Heart left ventricle (tissue), 16 donors: ENCODE results near the gene PIK3AP1. TPM values are rescaled to one million over a fixed set of nuclear protein-coding genes. Genes with fewer than 3 reads are reported as not detected.

Source experiments
- ATAC-seq, 4 donors: fragments of 200-7000 bp; cut with Tn5 transposase; one replicate each; pipeline ENCODE4 v1.9.1; 2020 to 2022; ENCODE audit warnings: moderate library complexity in 4 of 4, mild to moderate bottlenecking in 3 of 4, moderate number of reproducible peaks in 1 of 4
- DNase-seq, 5 donors: peaks; one replicate each; pipeline ENCODE4 v3.0.0-alpha.2; 2020
- H3K27ac ChIP-seq, 12 donors: fragments of 200-600 bp; sonication (generic) in 4 of 12; one replicate each; pipeline versions ENCODE4 v1.5.0 to v1.8.0; 2016 to 2022; ENCODE audit warnings: mild to moderate bottlenecking in 2 of 12
- H3K27me3 ChIP-seq, 9 donors: fragments of 200-600 bp; sonication (generic) in 2 of 9; one replicate each; pipeline versions ENCODE4 v1.5.1 to v1.8.0; 2016 to 2022; ENCODE audit warnings: mild to moderate bottlenecking in 3 of 9
- H3K36me3 ChIP-seq, 9 donors: fragments of 200-600 bp; sonication (generic) in 2 of 9; one replicate each; pipeline versions ENCODE4 v1.5.0 to v1.8.0; 2018 to 2022; ENCODE audit warnings: mild to moderate bottlenecking in 2 of 9
- H3K4me1 ChIP-seq, 12 donors: fragments of 200-600 bp; sonication (generic) in 4 of 12; one replicate each; pipeline versions ENCODE4 v1.5.0 to v1.8.0; 2016 to 2022; ENCODE audit warnings: mild to moderate bottlenecking in 3 of 12
- H3K4me3 ChIP-seq, 12 donors: fragments of 200-600 bp; sonication (generic) in 4 of 12; one replicate each; pipeline versions ENCODE4 v1.5.0 to v1.8.0; 2017 to 2022; ENCODE audit warnings: mild to moderate bottlenecking in 9 of 12, moderate library complexity in 4 of 12
- H3K9me3 ChIP-seq, 12 donors: fragments of 200-600 bp; sonication (generic) in 4 of 12; one replicate each; pipeline versions ENCODE4 v1.5.0 to v1.8.0; 2016 to 2022; ENCODE audit warnings: mild to moderate bottlenecking in 1 of 12
- POLR2A ChIP-seq, 2 donors: fragments of 450-650 bp; IDR thresholded peaks; one replicate each; pipeline ENCODE4 v1.6.1; 2017; ENCODE audit warnings: antibody characterized with exemption in 2 of 2, mild to moderate bottlenecking in 2 of 2, moderate library complexity in 2 of 2
- WGBS, 4 donors: extraction: QIAGEN DNeasy Blood & Tissue Kit in 2 of 4; methylation state at CpG; one replicate each; pipeline versions ENCODE4 v1.1.5 to v1.1.7; 2013 to 2018; 5-methylcytosine and 5-hydroxymethylcytosine counted together
- intact Hi-C, 10 donors: fragments of 100-400 bp; cut with DNase I; formaldehyde crosslinking; loops; one replicate each; pipeline versions ENCODE4 v1.11.1 to v1.14.2; 2022
- polyA plus RNA-seq, 2 donors: library from polyadenylated mRNA; stranded (reverse); fragments of 200-250 nt; gene quantifications; one replicate each; pipeline ENCODE4 v1.2.3, GENCODE V29; 2013
- total RNA-seq, 9 donors: library from RNA; depleted of rRNA in 2 of 9; stranded (reverse); fragments of >200 nt in 2 of 9; fragmentation: NEBNext Ultra II Directional in 3 of 9; extraction: Animal tissue kit (Norgen Biotek cat#: 25700) in 3 of 9; gene quantifications; one replicate each; pipeline versions ENCODE4 v1.1.0 to v1.2.4, GENCODE V29; 2016 to 2023
- TF ChIP-seq, protein P1 (sequence below), 12 donors: fragments of 200-600 bp; sonication (generic) in 4 of 12; IDR thresholded peaks; one replicate each; pipeline versions ENCODE4 v1.5.0 to v1.8.0; 2018 to 2022; ENCODE audit warnings: antibody characterized with exemption in 12 of 12, mild to moderate bottlenecking in 5 of 12
- donor health status: ischemic (EF 13 %, LVEDD 7.1; RV severe dilation, severe dysfunction).
- donor health status: healthy with polysubstance abuse.
- donor health status: DM: no; HTN: yes; CAD: no.
- donor health status: DM: no; HTN: no; CAD: no.
- donor health status: ischemic (EF 25% LVEDD 6.9; RV normal size, moderate dysfunction).
- donor health status: ischemic (EF 25% LVEDD 5.7; RV mildly dilated, moderate dysfunction).
- donor health status: healthy.
- donor health status: DM: yes; HTN: yes; CAD: no.
- donor health status: ischemic (EF 35%, LVEDD 5.7; RV mildly dilated, moderate dysfunction).
- donor health status: nonischemic (EF 11% LVEDD 7.7; RV severe dilation, severe dysfunction).
- donor health status: DM: yes; HTN: yes; CAD: no.
- donor health status: PGD.
- donor health status: ischemic (EF 29% LVEDD 5.4; RV normal size, mild dysfunction).
- donor health status: nonischemic (EF 23%, LVEDD 6.1; RV moderate dilation, normal function).

PIK3AP1 gene
- total and polyA plus RNA-seq, 11 donors: 1.3 to 37.9 (median 4.4) TPM

- intact Hi-C loops: loop anchor here in 1 of 10 donors (10.0 kb wide), 1 partner anchor 62 kb away; no protein-coding TSS in a partner anchor
- 73 to 91% (median 78%) methylated on average over 1 of the region's 1 CpG for WGBS, 4 donors
- no peaks in the 10 kb centered on the region for H3K9me3 ChIP-seq
- DNase-seq (no peak), ATAC-seq (no peak)
- H3K27me3 ChIP-seq: peaks cover 0 to 9% (median 0%) of the 10 kb centered on the region in 9 donors
- peak overlapping the region in 2 of 12 donors; percentile 48 to 89 for H3K27ac ChIP-seq
- TF ChIP-seq, protein P1, sequence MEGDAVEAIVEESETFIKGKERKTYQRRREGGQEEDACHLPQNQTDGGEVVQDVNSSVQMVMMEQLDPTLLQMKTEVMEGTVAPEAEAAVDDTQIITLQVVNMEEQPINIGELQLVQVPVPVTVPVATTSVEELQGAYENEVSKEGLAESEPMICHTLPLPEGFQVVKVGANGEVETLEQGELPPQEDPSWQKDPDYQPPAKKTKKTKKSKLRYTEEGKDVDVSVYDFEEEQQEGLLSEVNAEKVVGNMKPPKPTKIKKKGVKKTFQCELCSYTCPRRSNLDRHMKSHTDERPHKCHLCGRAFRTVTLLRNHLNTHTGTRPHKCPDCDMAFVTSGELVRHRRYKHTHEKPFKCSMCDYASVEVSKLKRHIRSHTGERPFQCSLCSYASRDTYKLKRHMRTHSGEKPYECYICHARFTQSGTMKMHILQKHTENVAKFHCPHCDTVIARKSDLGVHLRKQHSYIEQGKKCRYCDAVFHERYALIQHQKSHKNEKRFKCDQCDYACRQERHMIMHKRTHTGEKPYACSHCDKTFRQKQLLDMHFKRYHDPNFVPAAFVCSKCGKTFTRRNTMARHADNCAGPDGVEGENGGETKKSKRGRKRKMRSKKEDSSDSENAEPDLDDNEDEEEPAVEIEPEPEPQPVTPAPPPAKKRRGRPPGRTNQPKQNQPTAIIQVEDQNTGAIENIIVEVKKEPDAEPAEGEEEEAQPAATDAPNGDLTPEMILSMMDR (IDR thresholded peaks at IDR 0.05): no peak
- no peak for TF ChIP-seq POLR2A (IDR thresholded peaks at IDR 0.05)
- peaks cover 0 to 10% (median 0%) of the 10 kb centered on the region in 9 donors for H3K36me3 ChIP-seq
- peak overlapping the region in 1 of 12 donors; percentile 23 for H3K4me3 ChIP-seq
- peaks cover 0 to 61% (median 5%) of the 10 kb centered on the region in 12 donors for H3K4me1 ChIP-seq
Measured at GRCh38 chr10:96716390-96716789, 3.9 kb downstream of the PIK3AP1 start.

GRCh38 chr10:96714746-96715255, 5.5 kb downstream of the PIK3AP1 start:
- intact Hi-C loops: loop anchor here in 1 of 10 donors (10.0 kb wide), 1 partner anchor 60 kb away; no protein-coding TSS in a partner anchor
- TF ChIP-seq POLR2A (IDR thresholded peaks at IDR 0.05): no peak
- TF ChIP-seq, protein P1 (IDR thresholded peaks at IDR 0.05): no peak
- no peak overlapping the region for H3K4me3 ChIP-seq
- WGBS, 4 donors: 90 to 95% (median 93%) methylated on average over 2 of the region's 2 CpGs
- peak overlapping the region in 1 of 12 donors; percentile 35 for H3K27ac ChIP-seq
- H3K36me3 ChIP-seq: peaks cover 0 to 10% (median 0%) of the 10 kb centered on the region in 9 donors
- H3K9me3 ChIP-seq: no peaks in the 10 kb centered on the region
- no peak for ATAC-seq
- DNase-seq: no peak
- no peaks in the 10 kb centered on the region for H3K27me3 ChIP-seq
- peaks cover 0 to 64% (median 0%) of the 10 kb centered on the region in 12 donors for H3K4me1 ChIP-seq

DNA sequence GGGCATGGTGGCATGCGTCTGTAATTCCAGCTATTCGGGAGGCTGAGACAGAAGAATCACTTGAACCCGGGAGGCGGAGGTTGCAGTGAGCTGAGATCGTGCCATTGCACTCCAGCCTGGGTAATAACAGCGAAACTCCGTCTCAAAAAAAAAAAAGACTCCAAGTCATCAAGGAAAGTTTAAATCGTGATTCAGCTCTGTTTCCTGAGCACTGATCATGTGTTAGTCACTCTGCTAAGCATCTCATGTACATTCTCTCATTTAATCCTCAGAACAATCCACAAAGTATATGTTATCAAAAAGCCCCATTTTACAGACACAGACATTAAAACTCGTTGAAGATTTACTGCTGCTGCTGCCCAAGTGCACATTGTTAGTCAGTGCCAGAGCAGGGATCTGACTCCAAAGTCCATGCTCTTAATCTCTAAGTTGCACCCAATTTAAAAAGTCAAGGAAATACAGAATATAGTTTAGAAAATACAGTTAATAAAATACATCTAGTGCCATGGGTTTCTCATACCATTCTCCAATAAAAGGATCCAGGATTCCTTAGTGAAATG, 6.2 kb downstream of the PIK3AP1 start:
- no peak overlapping the region for H3K27ac ChIP-seq
- 86 to 92% (median 87%) methylated on average over 9 of the region's 9 CpGs for WGBS, 4 donors
- intact Hi-C loops: loop anchor here in 1 of 10 donors (10.0 kb wide), 1 partner anchor 59 kb away; no protein-coding TSS in a partner anchor
- H3K36me3 ChIP-seq: peaks cover 0 to 10% (median 0%) of the 10 kb centered on the region in 9 donors
- no peak overlapping the region for H3K4me3 ChIP-seq
- no peak for DNase-seq
- no peak for ATAC-seq
- peaks cover 0 to 70% (median 0%) of the 10 kb centered on the region in 12 donors for H3K4me1 ChIP-seq
- H3K9me3 ChIP-seq: no peaks in the 10 kb centered on the region
- H3K27me3 ChIP-seq: no peaks in the 10 kb centered on the region
- TF ChIP-seq, protein P1 (IDR thresholded peaks at IDR 0.05): no peak
- no peak for TF ChIP-seq POLR2A (IDR thresholded peaks at IDR 0.05)

DNA sequence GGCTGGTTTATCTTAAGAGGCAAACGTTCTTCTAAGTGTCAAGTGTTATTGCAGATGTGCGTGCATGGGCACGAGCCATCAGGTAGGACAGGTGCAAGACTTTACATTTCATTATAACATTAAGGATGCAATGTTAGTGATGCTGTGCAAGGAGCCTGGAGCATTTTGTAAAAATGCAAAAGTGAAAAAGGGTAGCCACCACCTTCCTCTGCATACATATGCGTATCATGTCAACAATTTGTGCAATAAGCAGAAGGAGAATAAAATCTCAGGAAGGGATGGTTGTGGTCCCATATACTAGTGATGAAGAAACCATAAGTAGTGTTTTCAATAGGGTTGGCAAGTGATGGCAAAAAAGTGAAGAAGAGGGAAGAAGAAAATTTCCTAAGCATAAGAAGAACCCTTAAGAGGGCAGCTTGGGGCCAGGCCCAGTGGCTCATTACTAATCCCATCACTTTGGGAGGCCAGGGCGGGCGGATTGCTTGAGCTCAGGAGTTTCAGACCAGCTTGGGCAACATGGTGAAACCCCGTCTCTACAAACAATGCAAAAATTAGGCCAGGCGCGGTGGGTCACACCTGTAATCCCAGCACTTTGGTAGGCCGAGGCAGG, 7.5 kb downstream of the PIK3AP1 start:
- Histone ChIP-seq H3K27ac (no peak overlapping the region), H3K27me3 (no peaks in the 10 kb centered on the region), H3K4me3 (no peak overlapping the region), H3K36me3 (peaks cover 0 to 10% (median 0%) of the 10 kb centered on the region in 9 donors), H3K9me3 (no peaks in the 10 kb centered on the region), H3K4me1 (peaks cover 0 to 74% (median 0%) of the 10 kb centered on the region in 12 donors)
- ATAC-seq: no peak
- no peak for DNase-seq
- intact Hi-C loops: loop anchor here in 1 of 10 donors (10.0 kb wide), 1 partner anchor 58 kb away; no protein-coding TSS in a partner anchor
- TF ChIP-seq, protein P1 (IDR thresholded peaks at IDR 0.05): no peak
- no peak for TF ChIP-seq POLR2A (IDR thresholded peaks at IDR 0.05)
- WGBS, 4 donors: 87 to 89% (median 88%) methylated on average over 10 of the region's 10 CpGs
